PC-9 (cell line): ENCODE data around the gene TTC1.

Source experiments
- CTCF ChIP-seq: fragments of 200-600 bp; sonication (generic); conservative IDR thresholded peaks from 2 replicates; pipeline ENCODE4 v1.6.1; 2017; ENCODE audit warnings: mixed run types, antibody characterized with exemption, mild to moderate bottlenecking, moderate library complexity
- EZH2 ChIP-seq: fragments of 200-600 bp; sonication (generic); IDR thresholded peaks from 2 replicates; pipeline ENCODE4 v1.8.0; 2017; ENCODE audit warnings: antibody characterized with exemption, low read depth

- TF ChIP-seq CTCF (no peak), EZH2 (no peak)
Observed at GRCh38 chr5:160044391-160044804, 35.5 kb downstream of the TTC1 start.
